ENCODE measurements around the gene RUFY2.

Gene RUFY2

GRCh38 chr10:68310531-68310930, 96.5 kb downstream of the RUFY2 start:
- Histone ChIP-seq H3K4me3 (ENCODE audit: low read depth, low read length) (no peak overlapping the region), H4K8ac (ENCODE audit: low read depth, low read length) (no peak overlapping the region), H2AFZ (ENCODE audit: insufficient read depth, low read length, poor library complexity) (no peak overlapping the region), H2BK5ac (ENCODE audit: low read depth, low read length, poor library complexity) (no peak overlapping the region), H3K79me2 (ENCODE audit: control insufficient read depth, insufficient read depth, low read length, poor library complexity) (no peaks in the 10 kb centered on the region), H3K23ac (ENCODE audit: low read length) (no peak overlapping the region), H3K4me1 (ENCODE audit: control insufficient read depth in 1 of 2, insufficient read depth in 2 of 2, low read length in 2 of 2) (no peaks in the 10 kb centered on the region), H3K9ac (ENCODE audit: low read length) (no peak overlapping the region), H3K4me2 (ENCODE audit: low read length) (no peak overlapping the region), H3K27ac (ENCODE audit: low read depth, low read length) (no peak overlapping the region), H3K36me3 (ENCODE audit: control insufficient read depth in 1 of 2, insufficient read depth in 2 of 2, low read length in 2 of 2) (no peaks in the 10 kb centered on the region), H3K9me3 (ENCODE audit: insufficient read depth, low read depth, low read length) (no peaks in the 10 kb centered on the region), H4K91ac (ENCODE audit: low read depth, low read length) (no peak overlapping the region), H2BK120ac (ENCODE audit: insufficient read depth, low read length, poor library complexity) (no peak overlapping the region), H2BK12ac (ENCODE audit: low read length) (no peak overlapping the region), H3K79me1 (ENCODE audit: low read length) (no peaks in the 10 kb centered on the region), H3K27me3 (ENCODE audit: insufficient read depth, low read length) (no peaks in the 10 kb centered on the region), H4K12ac (ENCODE audit: low read depth, low read length) (no peak overlapping the region), H2AK5ac (ENCODE audit: low read length) (no peak overlapping the region), H3K4ac (ENCODE audit: low read depth, low read length) (no peak overlapping the region), H3K14ac (ENCODE audit: low read length) (no peak overlapping the region), H3K18ac (ENCODE audit: low read length) (no peak overlapping the region)
- DNase-seq, result no peak

- H3K9me3 ChIP-seq (ENCODE audit: insufficient read depth, low read depth, low read length), result no peaks in the 10 kb centered on the region
- H2AFZ ChIP-seq (ENCODE audit: insufficient read depth, low read length, poor library complexity), result no peak overlapping the region
- no peaks in the 10 kb centered on the region for H3K79me1 ChIP-seq (ENCODE audit: low read length)
- no peak overlapping the region for H3K4ac ChIP-seq (ENCODE audit: low read depth, low read length)
- H2BK5ac ChIP-seq (ENCODE audit: low read depth, low read length, poor library complexity), result no peak overlapping the region
- H3K4me1 ChIP-seq (ENCODE audit: control insufficient read depth in 1 of 2, insufficient read depth in 2 of 2, low read length in 2 of 2), result no peaks in the 10 kb centered on the region
- H2BK12ac ChIP-seq (ENCODE audit: low read length), result no peak overlapping the region
- no peak overlapping the region for H3K9ac ChIP-seq (ENCODE audit: low read length)
- no peak overlapping the region for H3K23ac ChIP-seq (ENCODE audit: low read length)
- H3K79me2 ChIP-seq (ENCODE audit: control insufficient read depth, insufficient read depth, low read length, poor library complexity), result no peaks in the 10 kb centered on the region
- no peak overlapping the region for H4K91ac ChIP-seq (ENCODE audit: low read depth, low read length)
- no peak overlapping the region for H3K27ac ChIP-seq (ENCODE audit: low read depth, low read length)
- H4K8ac ChIP-seq (ENCODE audit: low read depth, low read length), result no peak overlapping the region
- no peak overlapping the region for H3K18ac ChIP-seq (ENCODE audit: low read length)
- WGBS (ENCODE audit: extremely low coverage, insufficient coverage, insufficient read length), result no CpG with 5 or more reads among the region's 1 CpG
- DNase-seq, result no peak
- no peak overlapping the region for H3K4me3 ChIP-seq (ENCODE audit: low read depth, low read length)
- no peak overlapping the region for H4K12ac ChIP-seq (ENCODE audit: low read depth, low read length)
- no peaks in the 10 kb centered on the region for H3K36me3 ChIP-seq (ENCODE audit: control insufficient read depth in 1 of 2, insufficient read depth in 2 of 2, low read length in 2 of 2)
- no peak overlapping the region for H3K14ac ChIP-seq (ENCODE audit: low read length)
- H2BK120ac ChIP-seq (ENCODE audit: insufficient read depth, low read length, poor library complexity), result no peak overlapping the region
- H3K4me2 ChIP-seq (ENCODE audit: low read length), result no peak overlapping the region
- H2AK5ac ChIP-seq (ENCODE audit: low read length), result no peak overlapping the region
- H3K27me3 ChIP-seq (ENCODE audit: insufficient read depth, low read length), result no peaks in the 10 kb centered on the region
Measured at GRCh38 chr10:68305854-68306253, 101.2 kb downstream of the RUFY2 start.

- Histone ChIP-seq H3K9ac (ENCODE audit: low read length) (no peak overlapping the region), H4K12ac (ENCODE audit: low read depth, low read length) (no peak overlapping the region), H2BK12ac (ENCODE audit: low read length) (no peak overlapping the region), H3K4ac (ENCODE audit: low read depth, low read length) (no peak overlapping the region), H3K14ac (ENCODE audit: low read length) (no peak overlapping the region), H3K4me3 (ENCODE audit: low read depth, low read length) (no peak overlapping the region), H2BK120ac (ENCODE audit: insufficient read depth, low read length, poor library complexity) (no peak overlapping the region), H2BK5ac (ENCODE audit: low read depth, low read length, poor library complexity) (no peak overlapping the region), H3K4me2 (ENCODE audit: low read length) (no peak overlapping the region), H3K79me1 (ENCODE audit: low read length) (no peaks in the 10 kb centered on the region), H3K4me1 (ENCODE audit: control insufficient read depth in 1 of 2, insufficient read depth in 2 of 2, low read length in 2 of 2) (no peaks in the 10 kb centered on the region), H3K79me2 (ENCODE audit: control insufficient read depth, insufficient read depth, low read length, poor library complexity) (no peaks in the 10 kb centered on the region), H3K36me3 (ENCODE audit: control insufficient read depth in 1 of 2, insufficient read depth in 2 of 2, low read length in 2 of 2) (no peaks in the 10 kb centered on the region), H3K27ac (ENCODE audit: low read depth, low read length) (no peak overlapping the region), H3K9me3 (ENCODE audit: insufficient read depth, low read depth, low read length) (no peaks in the 10 kb centered on the region), H4K8ac (ENCODE audit: low read depth, low read length) (no peak overlapping the region), H3K23ac (ENCODE audit: low read length) (no peak overlapping the region), H3K27me3 (ENCODE audit: insufficient read depth, low read length) (no peaks in the 10 kb centered on the region), H2AK5ac (ENCODE audit: low read length) (no peak overlapping the region), H2AFZ (ENCODE audit: insufficient read depth, low read length, poor library complexity) (no peak overlapping the region), H3K18ac (ENCODE audit: low read length) (no peak overlapping the region), H4K91ac (ENCODE audit: low read depth, low read length) (no peak overlapping the region)
- DNase-seq, result no peak
- no CpG with 5 or more reads among the region's 7 CpGs for WGBS (ENCODE audit: extremely low coverage, insufficient coverage, insufficient read length)
Measured at GRCh38 chr10:68303849-68304412, 103.1 kb downstream of the RUFY2 start.

- Histone ChIP-seq H3K14ac (ENCODE audit: low read length) (no peak overlapping the region), H3K18ac (ENCODE audit: low read length) (no peak overlapping the region), H3K9me3 (ENCODE audit: insufficient read depth, low read depth, low read length) (no peaks in the 10 kb centered on the region), H3K79me2 (ENCODE audit: control insufficient read depth, insufficient read depth, low read length, poor library complexity) (no peaks in the 10 kb centered on the region), H2AFZ (ENCODE audit: insufficient read depth, low read length, poor library complexity) (no peak overlapping the region), H2AK5ac (ENCODE audit: low read length) (no peak overlapping the region), H3K4me1 (ENCODE audit: control insufficient read depth in 1 of 2, insufficient read depth in 2 of 2, low read length in 2 of 2) (no peaks in the 10 kb centered on the region), H4K91ac (ENCODE audit: low read depth, low read length) (no peak overlapping the region), H3K4me2 (ENCODE audit: low read length) (no peak overlapping the region), H2BK120ac (ENCODE audit: insufficient read depth, low read length, poor library complexity) (no peak overlapping the region), H3K9ac (ENCODE audit: low read length) (no peak overlapping the region), H3K23ac (ENCODE audit: low read length) (no peak overlapping the region), H2BK12ac (ENCODE audit: low read length) (no peak overlapping the region), H4K12ac (ENCODE audit: low read depth, low read length) (no peak overlapping the region), H3K4ac (ENCODE audit: low read depth, low read length) (no peak overlapping the region), H3K79me1 (ENCODE audit: low read length) (no peaks in the 10 kb centered on the region), H3K4me3 (ENCODE audit: low read depth, low read length) (no peak overlapping the region), H3K36me3 (ENCODE audit: control insufficient read depth in 1 of 2, insufficient read depth in 2 of 2, low read length in 2 of 2) (no peaks in the 10 kb centered on the region), H4K8ac (ENCODE audit: low read depth, low read length) (no peak overlapping the region), H3K27ac (ENCODE audit: low read depth, low read length) (no peak overlapping the region), H2BK5ac (ENCODE audit: low read depth, low read length, poor library complexity) (no peak overlapping the region), H3K27me3 (ENCODE audit: insufficient read depth, low read length) (no peaks in the 10 kb centered on the region)
- WGBS (ENCODE audit: extremely low coverage, insufficient coverage, insufficient read length), result no CpG with 5 or more reads among the region's 5 CpGs
- DNase-seq, result no peak
Measured at GRCh38 chr10:68302871-68303270, 104.2 kb downstream of the RUFY2 start.

All from trophoblast cell (in vitro differentiated cells and primary cell).